KG1 (cell line): ENCODE data around the gene AMPD2.
A peak's percentile ranks its signal among the peaks of the same experiment; 100 is the strongest.

Experiments
- DNase-seq: peaks from one replicate; lab custom pipeline; 2025; lab: John Stamatoyannopoulos, UW

AMPD2 gene

GRCh38 chr1:109617291-109617801 lies 2.3 kb upstream of the AMPD2 start:
- DNase-seq = no peak

GRCh38 chr1:109618661-109619575 lies 719 bp upstream of the AMPD2 start:
- DNase-seq = no peak

- no peak for DNase-seq
These were observed 759 bp downstream of the AMPD2 start for GRCh38 chr1:109620401-109620791.

GRCh38 chr1:109620841-109621286 lies 1.2 kb downstream of the AMPD2 start:
- DNase-seq = peak; percentile 90

GRCh38 chr1:109621379-109622136 lies 1.9 kb downstream of the AMPD2 start:
- DNase-seq = no peak

- no peak for DNase-seq
These were observed 2.7 kb downstream of the AMPD2 start for GRCh38 chr1:109622137-109622892.

GRCh38 chr1:109622895-109623294 lies 3.3 kb downstream of the AMPD2 start:
- no peak for DNase-seq

GRCh38 chr1:109623601-109624161 lies 4.0 kb downstream of the AMPD2 start:
- DNase-seq = no peak

- no peak for DNase-seq
These were observed 4.8 kb downstream of the AMPD2 start for GRCh38 chr1:109624201-109625010.

- DNase-seq = no peak
These were observed 5.5 kb downstream of the AMPD2 start for GRCh38 chr1:109625176-109625575.

- no peak for DNase-seq
These were observed 6.2 kb downstream of the AMPD2 start for GRCh38 chr1:109625601-109626560.

- DNase-seq = no peak
These were observed 7.2 kb downstream of the AMPD2 start for GRCh38 chr1:109626682-109627408.

GRCh38 chr1:109627692-109628399 lies 8.2 kb downstream of the AMPD2 start:
- DNase-seq = no peak

GRCh38 chr1:109628540-109629321 lies 9.1 kb downstream of the AMPD2 start:
- DNase-seq = no peak

- DNase-seq = no peak
These were observed 9.9 kb downstream of the AMPD2 start for GRCh38 chr1:109629372-109630030.

- DNase-seq = no peak
These were observed 10.7 kb downstream of the AMPD2 start for GRCh38 chr1:109630081-109630897.
